ENCODE data around the gene SIAH3.

The SIAH3 gene

DNA sequence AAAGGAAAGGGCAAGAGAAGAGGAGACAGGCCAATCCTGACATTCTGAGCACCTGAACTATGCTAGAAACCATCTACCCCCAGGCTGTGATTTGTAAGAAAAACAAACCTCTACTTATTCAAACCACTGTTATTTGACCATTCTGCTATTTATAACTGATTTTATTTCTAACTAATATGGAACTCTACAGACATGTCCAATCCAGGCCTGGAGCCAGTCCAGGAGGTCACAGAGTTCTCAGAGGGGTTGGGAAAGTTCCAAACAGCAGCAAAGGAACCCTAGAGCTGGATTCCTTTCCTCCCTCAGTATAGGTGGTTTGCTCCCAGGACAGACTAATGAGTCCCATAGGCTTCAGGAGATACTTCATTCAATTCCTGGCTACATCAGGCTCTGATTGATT is 24.2 kb downstream of the SIAH3 start:
- no peaks in the 10 kb centered on the region for H3K36me3 ChIP-seq (ENCODE audit: control insufficient read depth in 2 of 2, insufficient read depth in 1 of 2, low read length in 2 of 2)
- ChIA-PET CTCF (no interaction called here), POLR2A (no interaction called here)
- H3K4me1 ChIP-seq (ENCODE audit: control insufficient read depth, insufficient read depth, low read length), result no peaks in the 10 kb centered on the region
- H3K9me3 ChIP-seq (ENCODE audit: control insufficient read depth, insufficient read depth, low read depth, low read length), result no peaks in the 10 kb centered on the region
- H3K27ac ChIP-seq (ENCODE audit: extremely low read depth, low read depth, low read length), result no peak overlapping the region
- TF ChIP-seq KLF9 (tag by site-specific recombination; IDR thresholded peaks at IDR 0.05; ENCODE audit: low read depth) (no peak), OSR2 (tag by site-specific recombination; IDR thresholded peaks at IDR 0.05) (no peak), ZNF514 (tag by site-specific recombination; IDR thresholded peaks at IDR 0.05) (no peak), SP7 (tag by site-specific recombination; IDR thresholded peaks at IDR 0.05) (no peak), ZNF121 (tag by site-specific recombination; IDR thresholded peaks at IDR 0.05) (no peak), ZNF610 (tag by site-specific recombination; IDR thresholded peaks at IDR 0.05; ENCODE audit: borderline replicate concordance) (no peak), ZNF558 (tag by site-specific recombination; IDR thresholded peaks at IDR 0.05) (no peak), ZNF311 (tag by site-specific recombination; IDR thresholded peaks at IDR 0.05; ENCODE audit: borderline replicate concordance) (no peak), ZNF292 (tag by site-specific recombination; IDR thresholded peaks at IDR 0.05; ENCODE audit: borderline replicate concordance, low read depth) (no peak), ZBTB48 (tag by site-specific recombination; IDR thresholded peaks at IDR 0.05) (no peak), ZNF623 (tag by site-specific recombination; IDR thresholded peaks at IDR 0.05) (no peak)
- TF ChIP-seq, protein P1, sequence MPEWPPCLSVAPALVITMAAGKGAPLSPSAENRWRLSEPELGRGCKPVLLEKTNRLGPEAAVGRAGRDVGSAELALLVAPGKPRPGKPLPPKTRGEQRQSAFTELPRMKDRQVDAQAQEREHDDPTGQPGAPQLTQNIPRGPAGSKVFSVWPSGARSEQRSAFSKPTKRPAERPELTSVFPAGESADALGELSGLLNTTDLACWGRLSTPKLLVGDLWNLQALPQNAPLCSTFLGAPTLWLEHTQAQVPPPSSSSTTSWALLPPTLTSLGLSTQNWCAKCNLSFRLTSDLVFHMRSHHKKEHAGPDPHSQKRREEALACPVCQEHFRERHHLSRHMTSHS (tag by site-specific recombination; IDR thresholded peaks at IDR 0.05), result no peak
- TF ChIP-seq, protein P2, sequence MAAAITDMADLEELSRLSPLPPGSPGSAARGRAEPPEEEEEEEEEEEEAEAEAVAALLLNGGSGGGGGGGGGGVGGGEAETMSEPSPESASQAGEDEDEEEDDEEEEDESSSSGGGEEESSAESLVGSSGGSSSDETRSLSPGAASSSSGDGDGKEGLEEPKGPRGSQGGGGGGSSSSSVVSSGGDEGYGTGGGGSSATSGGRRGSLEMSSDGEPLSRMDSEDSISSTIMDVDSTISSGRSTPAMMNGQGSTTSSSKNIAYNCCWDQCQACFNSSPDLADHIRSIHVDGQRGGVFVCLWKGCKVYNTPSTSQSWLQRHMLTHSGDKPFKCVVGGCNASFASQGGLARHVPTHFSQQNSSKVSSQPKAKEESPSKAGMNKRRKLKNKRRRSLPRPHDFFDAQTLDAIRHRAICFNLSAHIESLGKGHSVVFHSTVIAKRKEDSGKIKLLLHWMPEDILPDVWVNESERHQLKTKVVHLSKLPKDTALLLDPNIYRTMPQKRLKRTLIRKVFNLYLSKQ (tag by site-specific recombination; IDR thresholded peaks at IDR 0.05; ENCODE audit: borderline replicate concordance), result no peak
- H3K4me3 ChIP-seq (ENCODE audit: low read depth, low read length), result no peak overlapping the region

DNA sequence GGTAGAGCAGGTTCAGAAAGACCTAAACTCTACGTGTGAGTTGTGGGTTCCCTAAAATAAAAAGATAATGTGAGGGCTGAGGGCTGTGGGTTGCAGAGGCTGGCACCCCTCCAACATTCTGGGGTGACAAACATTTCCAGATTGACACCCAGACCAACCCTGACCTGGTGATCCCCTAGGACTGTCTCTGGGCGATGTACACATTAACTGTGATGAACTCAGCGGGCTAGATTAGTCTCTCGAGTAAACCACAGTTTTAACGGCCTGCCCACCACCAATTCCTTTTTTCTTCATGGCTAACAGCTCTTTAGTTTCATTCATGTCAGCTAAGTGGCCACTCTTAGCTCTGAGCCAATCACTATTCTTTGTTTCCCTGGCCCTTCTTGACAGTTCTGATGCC is 24.8 kb downstream of the SIAH3 start:
- POLR2A ChIA-PET, result no interaction called here
- CTCF ChIA-PET, result no interaction called here
- Histone ChIP-seq H3K4me3 (ENCODE audit: low read depth, low read length) (no peak overlapping the region), H3K36me3 (ENCODE audit: control insufficient read depth in 2 of 2, insufficient read depth in 1 of 2, low read length in 2 of 2) (no peaks in the 10 kb centered on the region), H3K9me3 (ENCODE audit: control insufficient read depth, insufficient read depth, low read depth, low read length) (no peaks in the 10 kb centered on the region), H3K27ac (ENCODE audit: extremely low read depth, low read depth, low read length) (no peak overlapping the region), H3K4me1 (ENCODE audit: control insufficient read depth, insufficient read depth, low read length) (no peaks in the 10 kb centered on the region)
- TF ChIP-seq, protein P3, sequence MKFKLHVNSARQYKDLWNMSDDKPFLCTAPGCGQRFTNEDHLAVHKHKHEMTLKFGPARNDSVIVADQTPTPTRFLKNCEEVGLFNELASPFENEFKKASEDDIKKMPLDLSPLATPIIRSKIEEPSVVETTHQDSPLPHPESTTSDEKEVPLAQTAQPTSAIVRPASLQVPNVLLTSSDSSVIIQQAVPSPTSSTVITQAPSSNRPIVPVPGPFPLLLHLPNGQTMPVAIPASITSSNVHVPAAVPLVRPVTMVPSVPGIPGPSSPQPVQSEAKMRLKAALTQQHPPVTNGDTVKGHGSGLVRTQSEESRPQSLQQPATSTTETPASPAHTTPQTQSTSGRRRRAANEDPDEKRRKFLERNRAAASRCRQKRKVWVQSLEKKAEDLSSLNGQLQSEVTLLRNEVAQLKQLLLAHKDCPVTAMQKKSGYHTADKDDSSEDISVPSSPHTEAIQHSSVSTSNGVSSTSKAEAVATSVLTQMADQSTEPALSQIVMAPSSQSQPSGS (tag by site-specific recombination; IDR thresholded peaks at IDR 0.05; ENCODE audit: low read depth), result no peak
- no peak for TF ChIP-seq ZNF16 (tag by site-specific recombination; IDR thresholded peaks at IDR 0.05; ENCODE audit: low read depth)
- TF ChIP-seq ZBTB8A (tag by site-specific recombination; IDR thresholded peaks at IDR 0.05), result no peak
- no peak for TF ChIP-seq ZNF654 (tag by site-specific recombination; IDR thresholded peaks at IDR 0.05; ENCODE audit: low read depth)
- no peak for TF ChIP-seq ZNF140 (tag by site-specific recombination; IDR thresholded peaks at IDR 0.05)
- no peak for TF ChIP-seq ZFP3 (tag by site-specific recombination; IDR thresholded peaks at IDR 0.05; ENCODE audit: low read depth)
- no peak for TF ChIP-seq RBAK (tag by site-specific recombination; IDR thresholded peaks at IDR 0.05)
- TF ChIP-seq, protein P4, sequence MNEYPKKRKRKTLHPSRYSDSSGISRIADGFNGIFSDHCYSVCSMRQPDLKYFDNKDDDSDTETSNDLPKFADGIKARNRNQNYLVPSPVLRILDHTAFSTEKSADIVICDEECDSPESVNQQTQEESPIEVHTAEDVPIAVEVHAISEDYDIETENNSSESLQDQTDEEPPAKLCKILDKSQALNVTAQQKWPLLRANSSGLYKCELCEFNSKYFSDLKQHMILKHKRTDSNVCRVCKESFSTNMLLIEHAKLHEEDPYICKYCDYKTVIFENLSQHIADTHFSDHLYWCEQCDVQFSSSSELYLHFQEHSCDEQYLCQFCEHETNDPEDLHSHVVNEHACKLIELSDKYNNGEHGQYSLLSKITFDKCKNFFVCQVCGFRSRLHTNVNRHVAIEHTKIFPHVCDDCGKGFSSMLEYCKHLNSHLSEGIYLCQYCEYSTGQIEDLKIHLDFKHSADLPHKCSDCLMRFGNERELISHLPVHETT (tag by site-specific recombination; IDR thresholded peaks at IDR 0.05), result no peak
